HG03442 (cell line): ENCODE results near the gene KANSL2.
A peak's percentile ranks its signal among the peaks of the same experiment; 100 is the strongest.
"Not testable (repeated sequence)": the region's sequence is repeated elsewhere in the genome, so short reads cannot be mapped to it uniquely, and the experiment has no call there.

ENCODE experiments used
- ATAC-seq: cut with Tn5 transposase; IDR thresholded peaks from one replicate; pipeline ENCODE4 v1.9.1; 2021; ENCODE audit warnings: mild to moderate bottlenecking, moderate library complexity; ENCODE audit not compliant: unreplicated experiment

Gene KANSL2

GRCh38 chr12:48681710-48682532 is at the start of gene KANSL2:
Gene KANSL2, minus strand, starts transcription at chr12:48682238. Its CDS starts 606 bp downstream, at chr12:48681632.
- ATAC-seq: peak; percentile 95

- ATAC-seq: no peak
Observed at GRCh38 chr12:48728807-48729206, 46.8 kb upstream of the KANSL2 start.

GRCh38 chr12:48720737-48721136 is 38.7 kb upstream of the KANSL2 start:
- ATAC-seq: not testable (repeated sequence)

GRCh38 chr12:48720171-48720570 is 38.1 kb upstream of the KANSL2 start:
- ATAC-seq: not testable (repeated sequence)

- not testable (repeated sequence) for ATAC-seq
Observed at GRCh38 chr12:48719002-48719401, 37.0 kb upstream of the KANSL2 start.

- ATAC-seq: no peak
Observed at GRCh38 chr12:48717252-48717695, 35.2 kb upstream of the KANSL2 start.

GRCh38 chr12:48716493-48717251 is 34.6 kb upstream of the KANSL2 start, which contains the start of gene CCNT1:
Gene CCNT1, minus strand, starts transcription at chr12:48716707. Its CDS starts 32 bp downstream, at chr12:48716675.
- peak; percentile 96 for ATAC-seq

- no peak for ATAC-seq
Observed at GRCh38 chr12:48716168-48716492, 34.1 kb upstream of the KANSL2 start.

- no peak for ATAC-seq
Observed at GRCh38 chr12:48712209-48712608, 30.2 kb upstream of the KANSL2 start.

- not testable (repeated sequence) for ATAC-seq
Observed at GRCh38 chr12:48698822-48699221, 16.8 kb upstream of the KANSL2 start.

- ATAC-seq: no peak
Observed at GRCh38 chr12:48696626-48697025, 14.6 kb upstream of the KANSL2 start.

GRCh38 chr12:48695859-48696258 is 13.8 kb upstream of the KANSL2 start:
- ATAC-seq: no peak

- no peak for ATAC-seq
Observed at GRCh38 chr12:48694038-48694437, 12.0 kb upstream of the KANSL2 start.

GRCh38 chr12:48693572-48693971 is 11.5 kb upstream of the KANSL2 start:
- ATAC-seq: no peak

GRCh38 chr12:48691826-48692487 is 9.9 kb upstream of the KANSL2 start:
- ATAC-seq: no peak

GRCh38 chr12:48690990-48691389 is 9.0 kb upstream of the KANSL2 start:
- no peak for ATAC-seq

- ATAC-seq: no peak
Observed at GRCh38 chr12:48690436-48690835, 8.4 kb upstream of the KANSL2 start.

- no peak for ATAC-seq
Observed at GRCh38 chr12:48688836-48689235, 6.8 kb upstream of the KANSL2 start.

GRCh38 chr12:48687592-48687991 is 5.6 kb upstream of the KANSL2 start:
- ATAC-seq: no peak

GRCh38 chr12:48686615-48687334 is 4.7 kb upstream of the KANSL2 start:
- ATAC-seq: no peak
